ENCODE measurements around the gene TGFB1. TPM values are rescaled to one million over a fixed set of nuclear protein-coding genes. Genes with fewer than 3 reads are reported as not detected.
"Not testable (repeated sequence)": the region's sequence is repeated elsewhere in the genome, so short reads cannot be mapped to it uniquely, and the experiment has no call there.

Gene TGFB1
- total RNA-seq, 1 experiment from 2014 or later: 15.4 TPM

DNA sequence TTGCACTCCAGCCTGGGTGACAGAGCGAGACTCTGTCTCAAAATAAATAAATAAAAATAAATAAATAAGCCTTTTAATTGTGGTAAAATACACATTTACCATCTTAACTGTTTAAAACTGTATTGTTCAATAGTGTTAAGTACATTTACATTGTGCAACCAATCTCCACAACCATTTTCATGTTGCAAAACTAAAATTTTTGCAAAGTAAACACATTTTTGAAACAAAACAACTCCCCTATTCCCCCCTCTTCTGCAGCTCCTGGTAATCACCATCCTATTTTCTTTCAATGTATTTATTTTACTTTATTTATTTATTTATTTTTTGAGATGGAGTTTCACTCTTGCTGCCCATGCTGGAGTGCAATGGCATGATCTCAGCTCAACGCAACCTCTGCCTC lies 16.0 kb upstream of the TGFB1 start:
- no peak for DNase-seq (ENCODE audit: low spot score)

DNA sequence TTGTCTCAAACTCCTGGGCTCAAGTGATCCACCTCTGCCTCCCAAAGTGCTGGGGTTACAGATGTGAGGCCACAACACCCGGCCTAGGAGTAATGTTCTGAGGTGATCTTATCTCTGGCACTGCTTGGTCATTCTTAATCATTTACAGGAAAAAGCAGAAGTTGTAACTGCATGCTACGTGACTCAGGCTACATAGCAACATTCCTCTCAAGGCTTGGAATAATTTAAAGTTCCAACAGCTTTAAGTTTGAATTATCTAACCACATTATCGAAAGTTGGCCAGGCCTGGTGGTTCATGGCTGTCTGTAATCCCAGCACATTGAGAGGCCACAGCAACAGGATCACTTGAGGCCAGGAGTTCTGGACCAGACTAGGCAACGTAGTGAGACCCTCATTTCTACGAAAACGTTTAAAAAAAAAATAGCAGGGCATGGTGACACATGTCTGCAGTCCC lies 14.2 kb upstream of the TGFB1 start:
- peak; percentile 64 for DNase-seq (ENCODE audit: low spot score)

DNA sequence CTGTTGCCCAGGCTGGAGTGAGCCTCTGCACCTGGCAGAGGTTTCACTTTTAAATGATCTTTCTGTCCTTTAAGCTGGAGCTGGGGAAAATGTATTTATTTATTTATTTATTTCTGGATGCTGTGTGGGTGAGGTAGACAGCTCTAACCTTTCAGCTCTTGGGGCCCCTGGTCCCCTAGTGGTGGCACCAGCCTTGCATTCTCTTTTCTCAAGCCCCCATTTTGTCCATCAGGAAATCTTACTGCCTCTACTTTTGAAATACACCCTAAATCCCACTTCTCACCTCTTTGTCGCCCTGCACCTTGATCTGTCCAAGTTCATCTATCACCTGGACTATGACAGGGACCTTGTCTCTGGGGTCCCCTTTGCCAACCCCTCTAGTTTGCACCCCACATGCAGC lies 12.4 kb upstream of the TGFB1 start:
- DNase-seq (ENCODE audit: low spot score): no peak

DNA sequence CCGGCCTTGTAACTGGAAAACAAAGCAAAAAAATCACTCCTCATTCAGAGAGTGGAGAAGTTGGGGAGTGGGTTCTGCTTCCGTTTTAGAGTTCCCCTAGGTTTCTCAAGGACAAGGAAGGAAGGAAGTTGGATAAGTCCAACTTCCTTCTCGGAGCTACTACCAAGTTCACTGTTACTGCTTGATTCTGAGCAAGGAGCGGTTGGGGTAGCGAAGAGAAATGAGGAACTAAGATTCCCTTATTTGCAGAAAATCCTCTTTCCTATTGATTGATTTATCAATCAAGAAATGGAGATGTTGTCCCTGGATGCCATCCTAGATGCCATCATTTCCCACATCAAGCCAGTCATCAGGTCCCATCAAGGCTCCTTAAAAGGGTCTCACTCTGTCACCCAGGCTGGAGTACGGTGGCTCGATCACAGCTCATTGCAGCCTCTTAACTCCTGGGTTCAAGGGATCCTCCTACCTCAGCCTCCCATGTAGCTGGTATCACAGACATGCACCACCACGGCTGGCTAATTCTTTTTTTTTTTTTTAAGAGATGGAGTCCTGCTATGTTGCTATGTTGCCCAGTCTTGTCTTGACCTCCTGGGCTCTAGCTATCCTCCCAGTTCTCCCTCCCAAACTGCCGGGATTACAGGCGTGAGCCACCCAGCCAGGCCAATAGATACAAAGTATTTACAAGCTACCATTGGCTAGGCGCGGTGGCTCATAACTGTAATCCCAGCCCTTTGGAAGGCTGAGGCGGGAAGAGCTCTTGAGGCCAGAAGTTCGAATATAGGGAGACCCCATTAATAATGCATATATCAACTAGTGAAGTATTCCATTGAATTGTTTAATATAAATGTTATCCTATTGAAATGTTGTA lies 11.0 kb upstream of the TGFB1 start:
- DNase-seq (ENCODE audit: low spot score): no peak

DNA sequence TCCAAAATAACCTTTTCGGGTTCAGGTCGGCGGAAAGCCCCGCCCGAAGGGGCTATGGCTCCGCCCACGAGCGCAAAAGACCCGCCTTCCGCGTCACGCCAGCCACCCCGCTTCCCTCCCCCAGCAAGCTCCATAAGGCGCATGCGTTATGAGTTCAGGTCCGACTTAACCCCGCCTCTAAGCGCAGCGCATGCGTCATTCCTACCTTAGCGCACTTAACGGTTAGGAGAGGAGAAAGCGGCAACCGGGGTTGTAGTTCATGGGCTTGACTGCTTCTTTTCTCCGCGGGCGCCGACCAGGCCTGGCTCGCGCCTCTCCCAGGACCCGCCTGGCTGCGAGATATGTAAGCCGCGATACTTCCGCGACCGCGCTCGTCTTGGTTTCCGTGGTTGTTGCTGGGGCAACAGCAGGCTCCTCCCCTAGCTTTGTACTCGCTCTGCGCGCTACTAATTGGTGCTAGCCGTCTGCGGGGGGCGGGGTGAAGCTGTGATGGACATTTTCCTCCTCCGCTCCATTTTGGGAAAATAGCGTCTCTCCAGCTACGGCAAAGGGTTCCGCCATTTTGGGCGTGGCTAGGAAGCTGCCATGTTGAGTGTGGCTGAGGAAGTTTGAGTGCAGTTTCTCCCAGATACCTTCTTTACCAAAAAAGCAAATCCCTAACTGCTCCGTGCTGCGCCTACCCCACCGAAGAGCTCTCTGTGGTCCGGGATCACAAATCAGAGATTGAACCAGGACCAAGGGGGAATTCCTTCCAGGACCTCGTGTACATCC lies 10.2 kb upstream of the TGFB1 start, which contains the start of gene B9D2:
TSS of gene B9D2 (minus strand) at position 397 of the 771 bp plus-strand sequence. CDS start 630 bp downstream, outside the sequence.
- DNase-seq (ENCODE audit: low spot score): peak; percentile 98

DNA sequence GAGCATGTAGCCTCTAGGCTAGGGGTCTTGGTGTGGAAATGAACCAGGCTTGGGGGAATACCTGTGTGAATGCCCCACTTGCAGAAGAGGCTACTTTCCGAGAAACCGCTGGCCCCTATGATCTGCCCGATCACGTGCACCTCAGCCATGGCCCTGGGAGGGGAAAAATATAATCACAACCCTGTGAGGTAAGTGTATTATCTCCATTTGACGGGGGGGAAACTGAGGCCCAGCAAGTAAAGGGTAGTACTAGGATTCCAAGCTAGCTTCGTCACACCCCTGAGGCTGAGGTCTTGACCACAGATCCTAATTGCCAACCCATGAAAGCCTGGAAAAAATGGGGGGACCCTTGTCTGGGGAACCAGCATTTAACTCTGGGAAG lies 9.6 kb upstream of the TGFB1 start:
- no peak for DNase-seq (ENCODE audit: low spot score)

DNA sequence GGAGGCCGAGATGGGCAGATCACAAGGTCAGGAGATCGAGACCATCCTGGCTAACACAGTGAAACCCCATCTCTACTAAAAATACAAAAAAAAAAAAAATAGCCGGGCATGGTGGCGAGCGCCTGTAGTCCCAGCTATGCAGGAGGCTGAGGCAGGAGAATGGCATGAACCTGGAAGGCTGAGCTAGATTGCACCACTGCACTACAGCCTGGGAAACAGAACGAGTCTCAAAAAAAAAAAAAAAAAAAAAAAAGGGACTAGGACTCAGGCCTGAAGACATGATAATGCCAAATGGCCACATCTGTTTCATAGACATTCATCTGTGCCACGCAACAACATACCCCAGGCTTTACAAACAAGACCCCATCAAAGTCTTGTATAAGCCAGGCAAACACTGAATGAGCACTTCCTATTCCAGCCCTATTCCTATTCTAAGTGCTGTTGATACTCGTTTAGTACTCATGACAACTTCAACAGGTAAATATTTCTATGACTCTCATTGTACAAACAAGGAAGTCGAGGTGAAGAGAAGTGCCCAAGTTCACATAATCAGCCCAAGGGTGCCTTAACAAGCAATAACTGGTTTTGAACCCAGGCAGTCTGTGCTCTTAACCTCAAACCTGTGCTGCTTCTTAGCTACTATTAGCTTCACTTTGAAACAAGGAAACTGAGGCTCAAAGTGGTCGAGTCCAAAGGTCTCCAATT lies 8.6 kb upstream of the TGFB1 start:
- DNase-seq (ENCODE audit: low spot score): no peak

DNA sequence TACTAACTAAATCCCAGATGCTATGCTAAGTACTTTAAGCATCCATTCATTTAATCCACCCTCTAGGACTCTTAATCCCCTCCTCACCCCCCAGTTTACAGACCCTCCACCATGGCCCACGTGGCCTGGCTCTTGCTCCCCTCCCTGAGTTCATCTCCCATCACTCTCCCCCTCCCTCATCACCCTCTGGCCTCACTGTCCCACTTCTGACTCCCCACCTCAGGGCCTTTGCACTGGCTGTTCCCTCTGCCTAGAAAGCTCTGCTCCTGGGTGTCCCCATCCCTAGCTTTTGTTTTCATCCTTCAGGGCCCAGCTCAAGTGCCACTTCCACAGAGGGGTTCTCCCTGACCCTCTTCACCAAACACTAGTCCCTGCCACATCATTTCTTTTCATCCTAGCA lies 6.0 kb upstream of the TGFB1 start:
- DNase-seq (ENCODE audit: low spot score): no peak

DNA sequence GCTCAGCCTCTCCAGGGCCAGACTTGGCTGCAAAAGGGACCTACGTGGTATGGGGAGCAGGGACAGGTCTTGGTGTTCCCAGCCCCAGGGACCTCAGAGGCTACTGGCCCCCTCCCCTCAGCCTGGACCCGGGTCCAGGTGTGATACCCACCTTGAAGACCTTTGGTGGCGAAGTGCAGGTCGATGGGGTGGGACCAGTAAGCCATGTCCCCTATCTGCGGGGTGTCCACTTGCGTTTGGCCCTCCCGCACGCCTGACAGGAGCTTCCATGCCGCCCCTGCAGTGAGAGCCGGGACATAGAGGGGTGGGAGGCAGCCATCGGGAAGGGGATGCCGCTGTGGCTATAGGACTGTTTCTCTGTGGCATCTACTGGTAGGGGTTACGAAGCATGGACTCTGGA lies 4.0 kb upstream of the TGFB1 start:
- DNase-seq (ENCODE audit: low spot score): no peak

DNA sequence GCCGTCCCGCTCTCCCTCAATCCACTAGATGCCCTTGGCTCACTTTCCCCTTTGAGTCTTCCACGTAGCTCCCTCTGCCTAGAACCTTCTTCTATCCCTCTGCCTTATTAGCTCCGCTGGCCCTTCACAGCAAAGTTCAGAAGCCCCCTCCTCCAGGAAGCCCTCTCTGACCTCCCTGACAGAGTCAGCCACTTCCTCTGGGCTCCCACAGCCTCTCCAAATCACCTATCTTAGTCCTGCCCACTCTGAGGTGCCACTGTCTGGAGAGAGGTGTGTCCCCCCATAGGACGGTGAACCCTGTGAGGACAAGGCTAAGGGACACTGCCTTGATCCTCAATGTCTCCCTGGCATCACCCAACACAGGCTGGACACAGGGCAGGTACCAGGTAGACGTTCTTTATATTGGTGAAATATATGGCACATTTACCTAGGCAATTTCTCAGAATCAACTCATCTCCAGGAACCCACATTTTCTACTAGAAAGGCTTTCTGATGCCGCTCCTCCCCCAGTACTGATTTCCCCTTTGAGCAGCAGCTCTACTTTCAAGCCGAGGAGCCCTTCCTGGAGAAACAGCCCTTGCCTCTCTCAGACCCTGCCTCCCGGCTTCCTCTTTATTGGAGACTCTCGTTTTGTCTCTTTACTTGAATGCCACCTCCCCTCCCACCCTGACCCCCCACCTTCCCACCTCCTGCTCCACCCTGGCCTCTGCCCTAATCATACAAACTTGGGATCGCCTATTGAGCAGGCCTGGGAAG lies 3.4 kb upstream of the TGFB1 start:
- DNase-seq (ENCODE audit: low spot score): no peak

DNA sequence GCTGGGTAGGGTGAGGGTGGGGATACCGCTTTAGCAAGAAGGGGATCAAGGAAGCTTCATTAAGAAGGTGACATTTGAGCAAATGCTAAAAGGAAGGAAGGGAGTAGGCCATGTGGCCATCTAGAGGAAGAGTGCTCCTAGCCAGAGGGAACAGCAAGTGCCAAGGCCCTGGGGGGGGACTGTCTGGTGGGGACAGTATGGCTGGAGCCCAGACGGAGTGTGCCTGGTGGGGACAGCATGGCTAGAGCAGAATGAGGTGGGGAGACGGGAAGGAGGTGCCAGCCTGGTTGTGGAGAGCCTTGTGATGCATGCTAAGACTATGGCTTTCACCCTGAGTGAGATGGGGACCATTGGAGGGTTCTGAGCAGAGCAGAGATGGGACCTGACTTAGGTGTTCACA lies 2.1 kb upstream of the TGFB1 start:
- DNase-seq (ENCODE audit: low spot score): no peak

DNA sequence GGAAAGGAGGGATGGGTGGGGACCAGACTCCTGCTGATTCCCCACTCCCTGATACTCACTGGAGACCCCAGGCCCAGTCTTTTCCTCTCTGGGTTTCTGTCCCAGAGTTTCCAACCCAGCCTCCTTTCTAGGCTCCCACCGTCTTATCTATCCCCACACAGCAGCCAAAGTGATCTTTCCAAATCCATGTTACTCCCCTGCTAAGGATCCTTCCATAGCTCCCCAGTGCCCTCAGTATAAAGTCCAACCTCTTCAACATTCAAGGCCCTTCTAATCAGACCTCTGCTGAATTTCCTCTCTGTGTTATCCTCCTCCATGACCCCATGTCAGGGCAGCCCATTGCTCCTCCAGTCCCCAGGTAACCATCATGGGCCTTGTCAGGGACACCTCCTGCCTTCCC lies 1.3 kb upstream of the TGFB1 start:
- no peak for DNase-seq (ENCODE audit: low spot score)

DNA sequence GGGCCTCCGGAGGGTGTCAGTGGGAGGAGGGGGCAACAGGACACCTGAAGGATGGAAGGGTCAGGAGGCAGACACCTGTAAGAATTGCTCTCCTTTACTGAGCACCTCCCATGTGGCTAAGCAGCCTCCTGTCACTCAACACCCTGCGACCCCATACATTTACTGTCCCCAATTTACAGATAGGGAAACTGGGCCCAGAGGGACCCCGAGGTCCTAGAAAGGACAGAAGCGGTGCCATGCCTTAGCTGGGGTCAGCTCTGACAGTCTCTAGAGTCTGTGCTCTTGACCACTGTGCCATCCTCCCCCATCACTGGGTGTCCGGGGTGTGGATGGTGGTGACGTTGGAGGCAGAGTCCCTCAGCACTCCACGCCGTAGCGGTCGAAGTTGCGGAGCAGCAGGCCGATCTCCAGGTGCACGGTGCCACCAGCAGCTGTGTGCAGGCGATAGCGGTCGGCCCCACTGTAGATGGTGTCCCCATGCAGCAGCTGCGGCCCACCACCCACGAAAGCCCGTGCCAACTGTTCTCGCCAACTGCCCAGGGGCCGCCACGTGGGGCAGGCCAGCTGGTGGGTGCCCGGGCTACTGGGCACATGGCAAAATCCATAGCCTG lies 726 bp upstream of the TGFB1 start:
- DNase-seq (ENCODE audit: low spot score): no peak

DNA sequence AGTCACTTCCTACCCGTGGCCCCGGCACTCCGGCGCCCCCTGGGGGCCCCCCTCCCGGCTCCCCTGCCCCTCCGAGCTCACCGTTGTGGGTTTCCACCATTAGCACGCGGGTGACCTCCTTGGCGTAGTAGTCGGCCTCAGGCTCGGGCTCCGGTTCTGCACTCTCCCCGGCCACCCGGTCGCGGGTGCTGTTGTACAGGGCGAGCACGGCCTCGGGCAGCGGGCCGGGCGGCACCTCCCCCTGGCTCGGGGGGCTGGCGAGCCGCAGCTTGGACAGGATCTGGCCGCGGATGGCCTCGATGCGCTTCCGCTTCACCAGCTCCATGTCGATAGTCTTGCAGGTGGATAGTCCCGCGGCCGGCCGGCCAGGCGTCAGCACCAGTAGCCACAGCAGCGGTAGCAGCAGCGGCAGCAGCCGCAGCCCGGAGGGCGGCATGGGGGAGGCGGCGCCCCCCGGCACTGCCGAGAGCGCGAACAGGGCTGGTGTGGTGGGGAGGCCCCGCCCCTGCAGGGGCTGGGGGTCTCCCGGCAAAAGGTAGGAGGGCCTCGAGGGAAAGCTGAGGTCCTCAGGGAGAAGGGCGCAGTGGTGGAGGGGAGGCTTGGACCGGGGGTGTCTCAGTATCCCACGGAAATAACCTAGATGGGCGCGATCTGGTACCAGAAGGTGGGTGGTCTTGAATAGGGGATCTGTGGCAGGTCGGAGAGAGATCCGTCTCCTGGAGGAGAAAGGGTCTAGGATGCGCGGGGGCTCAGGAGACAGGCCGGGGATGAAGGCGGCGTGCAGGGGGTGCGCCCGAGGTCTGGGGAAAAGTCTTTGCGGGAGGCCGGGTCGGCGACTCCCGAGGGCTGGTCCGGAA lies 885 bp downstream of the TGFB1 start:
- no peak for DNase-seq (ENCODE audit: low spot score)

DNA sequence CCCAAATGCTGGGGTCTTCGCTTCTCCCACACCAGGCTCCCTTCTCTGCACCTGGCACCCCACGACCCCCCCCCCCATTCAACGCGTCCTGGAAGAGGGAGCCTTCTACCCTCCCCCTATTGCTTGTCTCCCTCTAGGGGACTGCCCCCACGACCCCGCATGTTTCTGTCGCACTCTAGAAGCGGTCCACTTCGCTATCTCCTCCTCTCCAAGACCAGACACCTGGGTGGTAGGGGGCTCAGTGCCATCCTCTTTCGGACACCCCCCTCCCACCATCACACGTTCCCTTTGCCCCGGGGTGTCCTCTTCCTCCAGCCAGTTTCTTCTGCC lies 1.5 kb downstream of the TGFB1 start:
- no peak for DNase-seq (ENCODE audit: low spot score)

DNA sequence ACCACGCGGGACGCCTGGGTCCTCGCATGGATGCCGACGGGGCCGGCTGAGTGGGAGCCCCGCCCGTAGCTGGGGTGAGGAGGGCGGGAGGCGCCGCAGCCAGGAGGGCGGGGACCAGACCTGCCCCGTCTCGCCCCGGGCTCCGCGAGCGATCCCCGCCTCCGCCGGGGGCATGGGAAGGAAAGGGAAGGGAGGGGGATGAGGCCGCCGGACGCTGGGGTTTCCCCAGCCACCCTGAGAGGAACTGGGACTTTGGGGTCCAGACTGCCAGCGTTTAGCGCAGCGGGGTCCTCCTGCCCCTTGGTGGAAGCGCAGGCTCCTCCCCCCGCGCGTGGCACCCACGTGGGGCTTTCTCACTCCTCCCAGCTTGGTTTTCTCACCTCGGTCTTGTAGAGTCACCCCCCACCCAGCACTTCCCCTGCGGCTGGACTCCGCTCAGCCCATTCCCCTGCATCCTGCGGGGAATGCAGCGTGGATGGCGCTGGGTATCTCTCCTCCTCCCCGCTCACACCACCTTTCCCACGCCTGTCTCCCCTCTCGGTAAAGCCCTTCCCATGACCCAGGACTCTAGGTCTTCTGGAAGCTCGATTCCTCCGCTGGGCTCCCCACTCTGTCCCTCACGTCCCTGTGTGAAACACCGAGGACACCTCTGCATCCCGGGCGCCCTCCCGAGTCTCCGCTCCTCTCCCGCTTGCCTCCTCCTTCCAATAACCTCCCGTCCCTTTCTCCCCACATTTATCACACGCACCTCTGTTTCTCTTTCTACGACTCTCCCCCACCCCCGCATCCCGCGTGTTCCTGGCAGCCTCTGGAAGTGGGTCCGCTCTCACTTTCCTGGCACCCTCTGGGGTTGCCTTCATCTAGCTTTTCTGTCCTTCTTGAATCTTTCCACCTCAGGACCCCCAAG lies 2.1 kb downstream of the TGFB1 start:
- no peak for DNase-seq (ENCODE audit: low spot score)

DNA sequence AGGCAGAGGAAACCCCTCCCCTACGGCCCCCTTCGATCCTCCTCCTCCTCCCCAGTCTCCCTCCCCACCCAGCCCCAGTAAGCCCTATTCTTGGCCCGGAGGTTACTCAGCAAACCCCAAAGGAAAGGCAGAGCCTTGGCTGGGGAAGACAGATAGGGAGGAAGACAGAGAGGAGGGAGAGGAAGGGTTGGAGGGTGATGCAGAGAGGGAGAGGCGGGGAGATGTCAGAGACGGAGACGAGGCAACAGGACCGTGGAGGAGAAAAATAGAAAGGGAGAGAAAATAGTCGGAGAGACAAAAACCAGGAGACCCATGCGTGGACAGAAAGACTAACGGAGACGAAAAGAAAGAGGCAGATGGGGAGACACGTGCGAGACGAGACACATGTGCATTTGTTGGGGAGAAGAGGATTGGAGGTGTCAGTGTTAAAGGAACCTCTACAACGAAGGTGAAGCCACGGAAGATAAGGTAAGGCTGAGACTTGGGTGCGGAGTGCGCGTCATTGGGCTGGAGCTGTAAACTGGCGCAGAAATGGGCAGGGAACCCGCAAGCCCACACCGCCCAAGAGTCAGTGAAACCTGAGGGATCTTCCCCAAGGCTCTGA lies 2.9 kb downstream of the TGFB1 start:
- no peak for DNase-seq (ENCODE audit: low spot score)

DNA sequence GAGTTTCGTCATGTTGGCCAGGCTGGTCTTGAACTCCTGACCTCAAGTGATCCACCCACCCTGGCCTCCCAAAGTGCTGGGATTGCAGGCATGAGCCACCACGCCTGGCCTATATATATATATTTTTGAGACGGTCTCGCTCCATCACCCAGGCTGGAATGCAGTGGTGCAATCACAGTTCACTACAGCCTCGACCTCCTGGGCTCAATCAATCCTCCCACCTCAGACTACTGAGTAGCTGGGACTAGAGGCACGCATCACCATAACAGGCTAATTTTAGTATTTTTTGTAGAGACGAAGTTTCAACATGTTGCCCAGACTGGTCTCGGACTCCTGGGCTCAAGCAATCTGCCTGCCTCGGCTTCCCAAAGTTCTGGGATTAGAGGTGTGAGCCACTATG lies 6.8 kb downstream of the TGFB1 start:
- not testable (repeated sequence) for DNase-seq (ENCODE audit: low spot score)

DNA sequence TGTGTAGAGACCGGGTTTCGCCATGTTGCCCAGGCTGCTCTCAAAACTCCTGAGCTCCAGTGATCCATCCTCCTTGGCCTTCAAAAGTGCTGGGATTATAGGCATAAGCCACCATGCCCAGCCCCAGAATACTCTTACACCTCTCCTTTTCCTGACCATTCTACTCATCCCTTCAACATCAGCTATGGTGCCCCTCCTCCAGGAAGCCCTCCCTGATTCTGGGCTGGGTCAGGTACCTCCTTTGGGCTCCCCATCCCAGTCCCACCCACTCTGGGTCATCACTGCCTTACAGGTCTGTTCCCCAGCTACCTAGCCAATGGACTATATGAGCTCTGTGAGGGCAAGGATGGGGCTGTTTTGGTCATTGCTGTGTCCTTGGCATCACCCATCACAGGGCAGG lies 9.6 kb downstream of the TGFB1 start:
- DNase-seq (ENCODE audit: low spot score): no peak

Data from H4 (cell line).